ENCODE measurements around the gene SRC. TPM values are rescaled to one million over a fixed set of nuclear protein-coding genes. Genes with fewer than 3 reads are reported as not detected.

The SRC gene
- total and polyA plus RNA-seq, 2 of the 8 experiments (the other 6 are each of a cell fraction or from before 2014, with no cell fraction given), result 27.6 to 28.8 TPM

DNA sequence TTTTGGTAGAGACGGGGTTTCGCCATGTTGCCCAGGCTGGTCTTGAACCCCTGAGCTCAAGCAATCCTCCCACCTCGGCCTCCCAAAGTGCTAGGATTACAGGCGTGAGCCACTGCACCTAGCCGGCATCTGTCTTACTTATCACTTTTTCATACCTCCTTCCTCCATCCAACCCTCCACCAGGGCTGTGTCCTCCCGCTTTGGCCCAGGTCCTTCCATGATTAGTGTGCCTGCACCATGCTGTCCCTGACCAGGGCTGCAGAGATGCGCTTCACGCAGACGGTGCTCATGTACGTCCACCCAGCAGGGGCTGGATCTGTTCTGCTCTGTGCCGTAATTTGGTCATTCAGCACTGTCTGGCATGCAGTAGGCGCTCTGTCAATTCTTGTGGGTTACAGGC, 85.8 kb downstream of the SRC start:
- Histone ChIP-seq H3K36me3 (ENCODE audit: control insufficient read depth in 2 of 4, insufficient read depth in 4 of 4, low read length in 3 of 4) (no peaks in the 10 kb centered on the region), H3K27ac (ENCODE audit: low read depth, low read length) (no peak overlapping the region)
- FAIRE-seq, result no peak
- TF ChIP-seq, protein P1, sequence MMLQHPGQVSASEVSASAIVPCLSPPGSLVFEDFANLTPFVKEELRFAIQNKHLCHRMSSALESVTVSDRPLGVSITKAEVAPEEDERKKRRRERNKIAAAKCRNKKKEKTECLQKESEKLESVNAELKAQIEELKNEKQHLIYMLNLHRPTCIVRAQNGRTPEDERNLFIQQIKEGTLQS (IDR thresholded peaks at IDR 0.05; ENCODE audit: insufficient read depth, low read depth, low read length), result no peak
- TF ChIP-seq EP300 (IDR thresholded peaks at IDR 0.05; ENCODE audit: borderline replicate concordance in 1 of 2, low read depth in 2 of 2, low read length in 2 of 2) (no peak), YY1 (IDR thresholded peaks at IDR 0.05; ENCODE audit: low read depth, low read length) (no peak), RFX5 (IDR thresholded peaks at IDR 0.05; ENCODE audit: borderline replicate concordance, low read depth, low read length) (no peak), GABPA (IDR thresholded peaks at IDR 0.05; ENCODE audit: borderline replicate concordance, insufficient read depth, low read length) (no peak), SP1 (IDR thresholded peaks at IDR 0.05; ENCODE audit: low read depth, low read length) (no peak), NANOG (IDR thresholded peaks at IDR 0.05; ENCODE audit: insufficient read depth, low read depth, low read length, poor library complexity, severe bottlenecking) (no peak)
- TF ChIP-seq, protein P2, sequence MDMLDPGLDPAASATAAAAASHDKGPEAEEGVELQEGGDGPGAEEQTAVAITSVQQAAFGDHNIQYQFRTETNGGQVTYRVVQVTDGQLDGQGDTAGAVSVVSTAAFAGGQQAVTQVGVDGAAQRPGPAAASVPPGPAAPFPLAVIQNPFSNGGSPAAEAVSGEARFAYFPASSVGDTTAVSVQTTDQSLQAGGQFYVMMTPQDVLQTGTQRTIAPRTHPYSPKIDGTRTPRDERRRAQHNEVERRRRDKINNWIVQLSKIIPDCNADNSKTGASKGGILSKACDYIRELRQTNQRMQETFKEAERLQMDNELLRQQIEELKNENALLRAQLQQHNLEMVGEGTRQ (IDR thresholded peaks at IDR 0.05; ENCODE audit: low read length), result no peak
- TF ChIP-seq, protein P3, sequence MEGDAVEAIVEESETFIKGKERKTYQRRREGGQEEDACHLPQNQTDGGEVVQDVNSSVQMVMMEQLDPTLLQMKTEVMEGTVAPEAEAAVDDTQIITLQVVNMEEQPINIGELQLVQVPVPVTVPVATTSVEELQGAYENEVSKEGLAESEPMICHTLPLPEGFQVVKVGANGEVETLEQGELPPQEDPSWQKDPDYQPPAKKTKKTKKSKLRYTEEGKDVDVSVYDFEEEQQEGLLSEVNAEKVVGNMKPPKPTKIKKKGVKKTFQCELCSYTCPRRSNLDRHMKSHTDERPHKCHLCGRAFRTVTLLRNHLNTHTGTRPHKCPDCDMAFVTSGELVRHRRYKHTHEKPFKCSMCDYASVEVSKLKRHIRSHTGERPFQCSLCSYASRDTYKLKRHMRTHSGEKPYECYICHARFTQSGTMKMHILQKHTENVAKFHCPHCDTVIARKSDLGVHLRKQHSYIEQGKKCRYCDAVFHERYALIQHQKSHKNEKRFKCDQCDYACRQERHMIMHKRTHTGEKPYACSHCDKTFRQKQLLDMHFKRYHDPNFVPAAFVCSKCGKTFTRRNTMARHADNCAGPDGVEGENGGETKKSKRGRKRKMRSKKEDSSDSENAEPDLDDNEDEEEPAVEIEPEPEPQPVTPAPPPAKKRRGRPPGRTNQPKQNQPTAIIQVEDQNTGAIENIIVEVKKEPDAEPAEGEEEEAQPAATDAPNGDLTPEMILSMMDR (IDR thresholded peaks at IDR 0.05; ENCODE audit: control extremely low read depth in 1 of 3, insufficient read depth in 1 of 3, low read depth in 1 of 3, low read length in 3 of 3), result no peak

More for the DNA sequence above, 85.8 kb downstream of the SRC start:
- Histone ChIP-seq H3K9ac (replicated peaks in 1 of 4; ENCODE audit: extremely low read depth in 1 of 4, low read depth in 3 of 4, low read length in 3 of 4) (no peak overlapping the region), H3K4me3 (ENCODE audit: extremely low read depth in 1 of 4, insufficient read depth in 2 of 4, low read depth in 3 of 4, low read length in 4 of 4) (no peak overlapping the region), H4K5ac (ENCODE audit: insufficient read length, low read depth, low read length) (no peak overlapping the region), H3K18ac (ENCODE audit: extremely low read depth, low read length) (no peak overlapping the region), H2BK15ac (ENCODE audit: low read length) (no peak overlapping the region), H4K91ac (replicated peaks; ENCODE audit: insufficient read length, low read length) (no peak overlapping the region), H2BK5ac (ENCODE audit: low read depth, low read length) (no peak overlapping the region), H2BK12ac (ENCODE audit: low read depth, low read length) (no peak overlapping the region), H2AFZ (ENCODE audit: low read length) (no peak overlapping the region), H4K8ac (ENCODE audit: extremely low read depth, insufficient read depth, low read length) (no peak overlapping the region), H2BK120ac (replicated peaks; ENCODE audit: low read depth, low read length) (no peak overlapping the region), H3K4me2 (ENCODE audit: insufficient read depth in 1 of 2, low read depth in 2 of 2, low read length in 2 of 2) (no peak overlapping the region), H3K4ac (replicated peaks; ENCODE audit: insufficient read length, low read depth, low read length) (no peak overlapping the region), H3K79me2 (ENCODE audit: control insufficient read depth in 1 of 2, insufficient read depth in 2 of 2, low read length in 2 of 2) (no peaks in the 10 kb centered on the region), H4K20me1 (replicated peaks in 1 of 2; ENCODE audit: control insufficient read depth in 1 of 2, insufficient read depth in 2 of 2, low read length in 2 of 2) (peaks cover 0 to 3% of the 10 kb centered on the region in 2 experiments), H3K9me3 (ENCODE audit: insufficient read depth in 2 of 2, low read depth in 1 of 2, low read length in 1 of 2) (no peaks in the 10 kb centered on the region), H3K14ac (ENCODE audit: insufficient read length) (no peak overlapping the region), H3K23ac (ENCODE audit: insufficient read length) (no peak overlapping the region), H2AK5ac (ENCODE audit: low read depth, low read length) (no peak overlapping the region), H3K4me1 (replicated peaks in 1 of 4; ENCODE audit: control insufficient read depth in 3 of 4, insufficient read depth in 4 of 4, low read length in 3 of 4) (no peaks in the 10 kb centered on the region), H3K27me3 (replicated peaks in 1 of 4; ENCODE audit: control insufficient read depth in 3 of 4, extremely low read depth in 1 of 4, insufficient read depth in 3 of 4, low read length in 3 of 4) (no peaks in the 10 kb centered on the region; a peak in 3 of 7 replicates), H3K56ac (replicated peaks; ENCODE audit: insufficient read length, low read depth, low read length) (no peak overlapping the region), H3K79me1 (ENCODE audit: low read depth, low read length) (no peaks in the 10 kb centered on the region), H2BK20ac (ENCODE audit: low read length) (no peak overlapping the region), H3K23me2 (ENCODE audit: low read depth, low read length) (peaks cover 8% of the 10 kb centered on the region; the same call in 1 of the 2 replicates)
- ChIA-PET POLR2A (ENCODE audit: partially characterized antibody) (interaction anchor here (1.1 to 1.8 kb wide), 2 partner anchors 11 to 18 kb away, joined by 4 to 5 read pairs; no protein-coding TSS in a partner anchor), CTCF (ENCODE audit: partially characterized antibody) (interaction anchor here (0.7 to 1.7 kb wide), 2 partner anchors 33 to 88 kb away, joined by 3 to 6 read pairs; no protein-coding TSS in a partner anchor)
- DNase-seq (ENCODE audit: low read depth in 1 of 2, low spot score in 2 of 2), result no peak
- 89% methylated on average over 12 of the region's 12 CpGs; no CpG with 5 or more reads in 1 of the 2 experiments for WGBS, 2 experiments (ENCODE audit: extremely low coverage in 1 of 2, insufficient coverage in 1 of 2, insufficient read length in 1 of 2, insufficient replicate concordance in 2 of 2, low coverage in 1 of 2, low lambda C conversion rate in 2 of 2, missing lambda C conversion rate in 1 of 2)

All from H1 (cell line).